CD14-positive monocyte (primary cell): Measurements from ENCODE around the gene U2AF1. TPM values are rescaled to one million over a fixed set of nuclear protein-coding genes. Genes with fewer than 3 reads are reported as not detected.
"Not testable (repeated sequence)": the region's sequence is repeated elsewhere in the genome, so short reads cannot be mapped to it uniquely, and the experiment has no call there.

Source experiments
- DNase-seq, 3 donors: peaks; one replicate each; pipeline ENCODE4 v3.0.0-alpha.2; 2011 to 2022
- H2AFZ ChIP-seq: 2 replicates; pipeline ENCODE4 v1.6.0; 2012; ENCODE audit warnings: mild to moderate bottlenecking, low read depth, low read length, inconsistent platforms; ENCODE audit not compliant: insufficient read depth, poor library complexity, severe bottlenecking
- H3K27ac ChIP-seq, 2 donors: 1 replicate in 1 of 2; 2 replicates in 1 of 2; pipeline ENCODE4 v1.5.1; 2012 to 2013; ENCODE audit warnings: low read length in 2 of 2, control low read depth in 1 of 2, inconsistent platforms in 1 of 2, low read depth in 1 of 2, mild to moderate bottlenecking in 1 of 2
- H3K27me3 ChIP-seq, 2 donors: one replicate each; pipeline versions ENCODE4 v1.6.0 to v1.6.1; 2011 to 2013; ENCODE audit warnings: low read length in 2 of 2; ENCODE audit not compliant: control insufficient read depth in 2 of 2, insufficient read depth in 2 of 2
- H3K36me3 ChIP-seq, 2 donors: replicated peaks in 1 of 2; 1 replicate in 1 of 2; 2 replicates in 1 of 2; pipeline versions ENCODE4 v1.5.1 to v1.6.1; 2012 to 2013; ENCODE audit warnings: low read length in 2 of 2, control low read depth in 1 of 2, inconsistent platforms in 1 of 2, mild to moderate bottlenecking in 1 of 2; ENCODE audit not compliant: insufficient read depth in 2 of 2, control insufficient read depth in 1 of 2
- H3K4me1 ChIP-seq, 2 donors: 1 replicate in 1 of 2; 2 replicates in 1 of 2; pipeline versions ENCODE4 v1.5.1 to v1.6.1; 2012 to 2013; ENCODE audit warnings: low read length in 2 of 2, control low read depth in 1 of 2, inconsistent platforms in 1 of 2, mild to moderate bottlenecking in 1 of 2, moderate library complexity in 1 of 2; ENCODE audit not compliant: insufficient read depth in 2 of 2, control insufficient read depth in 1 of 2
- H3K4me2 ChIP-seq: replicated peaks from 2 replicates; pipeline ENCODE3; 2012; ENCODE audit warnings: low read length, moderate library complexity, mild to moderate bottlenecking; ENCODE audit not compliant: poor library complexity, severe bottlenecking; ENCODE audit errors: extremely low read depth
- H3K4me3 ChIP-seq, 3 experiments: fragments of 200-600 bp in 1 of 3; sonication (generic) in 1 of 3; replicated peaks in 1 of 3; 1 replicate in 2 of 3; 2 replicates in 1 of 3; pipeline ENCODE4 v1.5.1; 2011 to 2013; ENCODE audit warnings: low read length in 3 of 3, mild to moderate bottlenecking in 3 of 3, control low read depth in 2 of 3, low read depth in 2 of 3, inconsistent platforms in 1 of 3, moderate library complexity in 1 of 3
- H3K79me2 ChIP-seq: 2 replicates; pipeline ENCODE4 v1.6.0; 2012; ENCODE audit warnings: mild to moderate bottlenecking, control low read depth, inconsistent platforms, low read length, moderate library complexity; ENCODE audit not compliant: insufficient read depth
- H3K9ac ChIP-seq: 2 replicates; pipeline ENCODE4 v1.6.0; 2017; ENCODE audit warnings: low read length, mild to moderate bottlenecking; ENCODE audit not compliant: insufficient read depth, poor library complexity, severe bottlenecking
- H3K9me3 ChIP-seq, 2 donors: replicated peaks in 1 of 2; 1 replicate in 1 of 2; 2 replicates in 1 of 2; pipeline versions ENCODE4 v1.5.1 to v1.6.1; 2012 to 2013; ENCODE audit warnings: low read length in 2 of 2, control low read depth in 1 of 2; ENCODE audit not compliant: control insufficient read depth in 1 of 2, insufficient read depth in 1 of 2
- H4K20me1 ChIP-seq: 2 replicates; pipeline ENCODE4 v1.6.0; 2012; ENCODE audit warnings: mild to moderate bottlenecking, low read length, control low read depth, moderate library complexity; ENCODE audit not compliant: insufficient read depth
- H3K27ac Mint-ChIP-seq, 7 donors: one replicate each; pipeline ENCODE4 v1.8.0; 2020; ENCODE audit warnings: mild to moderate bottlenecking in 7 of 7, mixed read lengths in 7 of 7, moderate library complexity in 6 of 7, inconsistent platforms in 2 of 7
- H3K27me3 Mint-ChIP-seq, 3 donors: one replicate each; pipeline ENCODE4 v1.8.0; 2021 to 2022; ENCODE audit warnings: low read depth in 3 of 3, mild to moderate bottlenecking in 3 of 3, mixed read lengths in 3 of 3, moderate library complexity in 3 of 3, inconsistent platforms in 1 of 3
- H3K36me3 Mint-ChIP-seq, 2 donors: one replicate each; pipeline ENCODE4 v1.8.0; 2020; ENCODE audit warnings: mixed read lengths in 2 of 2, inconsistent platforms in 1 of 2, mild to moderate bottlenecking in 1 of 2
- H3K4me1 Mint-ChIP-seq: one replicate; pipeline ENCODE4 v1.8.0; 2020; ENCODE audit warnings: mild to moderate bottlenecking, mixed read lengths
- H3K4me3 Mint-ChIP-seq, 2 donors: one replicate each; pipeline ENCODE4 v1.8.0; 2020; ENCODE audit warnings: mild to moderate bottlenecking in 2 of 2, mixed read lengths in 2 of 2, moderate library complexity in 1 of 2
- H3K9me3 Mint-ChIP-seq, 7 donors: one replicate each; pipeline ENCODE4 v1.8.0; 2020 to 2022; ENCODE audit warnings: mixed read lengths in 7 of 7, mild to moderate bottlenecking in 6 of 7, moderate library complexity in 6 of 7, inconsistent platforms in 2 of 7
- WGBS: methylation state at CpG from one replicate; pipeline ENCODE4 v1.1.5; 2013; ENCODE audit warnings: missing lambda C conversion rate; ENCODE audit not compliant: insufficient coverage; 5-methylcytosine and 5-hydroxymethylcytosine counted together
- intact Hi-C, 2 donors: fragments of 100-400 bp; cut with micrococcal nuclease; formaldehyde crosslinking; loops; one replicate each; pipeline versions ENCODE4 v1.15.0 to v1.15.1; 2023
- polyA plus RNA-seq, 3 donors: library from polyadenylated mRNA; depleted of rRNA in 1 of 3; unstranded in 2 of 3; stranded (reverse) in 1 of 3; fragments of 300-500 nt in 2 of 3; fragments of >200 nt in 1 of 3; fragmentation: Illumina TruSeq in 2 of 3; gene quantifications; 1 replicate in 2 of 3; 2 replicates in 1 of 3; pipeline ENCODE4 v1.2.3, GENCODE V29; 2012 to 2021

U2AF1 gene
- polyA plus RNA-seq, 3 donors = 38.4 to 111 (median 39.3) TPM

GRCh38 chr21:43108177-43108576 lies 807 bp upstream of the U2AF1 start:
- H3K4me2 ChIP-seq, H3K4me1 Mint-ChIP-seq, H3K27me3 Mint-ChIP-seq, H3K36me3 ChIP-seq, H3K4me3 Mint-ChIP-seq, H2AFZ ChIP-seq, H3K79me2 ChIP-seq, H3K4me3 ChIP-seq, DNase-seq, H3K36me3 Mint-ChIP-seq, H3K27me3 ChIP-seq, H3K9me3 ChIP-seq, H3K4me1 ChIP-seq, H3K27ac ChIP-seq, H4K20me1 ChIP-seq, intact Hi-C loops, H3K9ac ChIP-seq, H3K27ac Mint-ChIP-seq, H3K9me3 Mint-ChIP-seq: not testable (repeated sequence)
- WGBS = no CpG with 5 or more reads among the region's 17 CpGs

GRCh38 chr21:43107794-43108137 lies 396 bp upstream of the U2AF1 start:
- H3K36me3 ChIP-seq, H2AFZ ChIP-seq, H3K27me3 Mint-ChIP-seq, H3K9me3 ChIP-seq, intact Hi-C loops, H3K4me3 ChIP-seq, H3K4me3 Mint-ChIP-seq, H3K27ac Mint-ChIP-seq, H3K27ac ChIP-seq, H3K9ac ChIP-seq, H3K79me2 ChIP-seq, H3K4me1 ChIP-seq, H3K9me3 Mint-ChIP-seq, H3K4me2 ChIP-seq, H4K20me1 ChIP-seq, H3K4me1 Mint-ChIP-seq, DNase-seq, H3K27me3 ChIP-seq, H3K36me3 Mint-ChIP-seq: not testable (repeated sequence)
- WGBS = no CpG with 5 or more reads among the region's 17 CpGs

GRCh38 chr21:43104642-43105041 lies 2.7 kb downstream of the U2AF1 start:
- H3K4me3 Mint-ChIP-seq, H3K9me3 ChIP-seq, H3K27ac Mint-ChIP-seq, H3K4me1 ChIP-seq, H2AFZ ChIP-seq, H3K36me3 Mint-ChIP-seq, H3K27ac ChIP-seq, H3K9me3 Mint-ChIP-seq, H4K20me1 ChIP-seq, DNase-seq, H3K36me3 ChIP-seq, H3K27me3 ChIP-seq, H3K4me3 ChIP-seq, H3K27me3 Mint-ChIP-seq, H3K4me1 Mint-ChIP-seq, H3K79me2 ChIP-seq, H3K4me2 ChIP-seq, intact Hi-C loops, H3K9ac ChIP-seq: not testable (repeated sequence)
- WGBS = no CpG with 5 or more reads among the region's 5 CpGs

GRCh38 chr21:43102281-43102680 lies 5.1 kb downstream of the U2AF1 start:
- H4K20me1 ChIP-seq, H3K79me2 ChIP-seq, H3K4me3 ChIP-seq, H3K4me3 Mint-ChIP-seq, H3K27ac Mint-ChIP-seq, H3K27me3 ChIP-seq, H3K9me3 ChIP-seq, H3K9ac ChIP-seq, intact Hi-C loops, DNase-seq, H3K4me1 ChIP-seq, H3K36me3 ChIP-seq, H3K27me3 Mint-ChIP-seq, H3K9me3 Mint-ChIP-seq, H3K4me2 ChIP-seq, H3K36me3 Mint-ChIP-seq, H2AFZ ChIP-seq, H3K27ac ChIP-seq, H3K4me1 Mint-ChIP-seq: not testable (repeated sequence)
- WGBS = no CpG with 5 or more reads among the region's 4 CpGs

- H3K79me2 ChIP-seq, H3K36me3 Mint-ChIP-seq, H3K27me3 Mint-ChIP-seq, H3K27ac Mint-ChIP-seq, H2AFZ ChIP-seq, H3K9me3 Mint-ChIP-seq, H3K4me1 Mint-ChIP-seq, H3K4me3 ChIP-seq, H3K4me2 ChIP-seq, H3K9ac ChIP-seq, H3K4me3 Mint-ChIP-seq, H3K27me3 ChIP-seq, H3K9me3 ChIP-seq, H3K4me1 ChIP-seq, H3K36me3 ChIP-seq, intact Hi-C loops, H3K27ac ChIP-seq, H4K20me1 ChIP-seq, DNase-seq: not testable (repeated sequence)
- no CpG with 5 or more reads among the region's 5 CpGs for WGBS
Measured at GRCh38 chr21:43101676-43102075, 5.7 kb downstream of the U2AF1 start.
